ENCODE data around the gene RGS21.

DNA sequence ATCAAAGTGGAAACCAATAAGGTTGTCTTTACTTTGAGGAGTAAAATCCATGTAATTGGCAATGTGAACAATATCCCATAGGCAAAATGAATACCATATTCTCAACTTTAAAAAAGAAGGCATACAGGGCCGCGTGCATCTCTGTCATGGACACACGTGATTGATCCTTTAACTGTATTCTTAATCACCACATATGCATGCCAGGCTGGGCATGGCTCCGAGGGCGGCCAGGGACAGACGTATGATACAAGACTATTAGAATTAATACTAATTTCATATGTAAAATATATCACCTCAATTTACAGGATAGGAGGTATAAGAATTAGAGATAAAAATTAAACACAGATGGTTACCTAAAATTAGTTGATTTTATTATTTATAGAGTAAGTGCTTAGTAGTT, 11.2 kb downstream of the RGS21 start:
- TF ChIP-seq, protein P1, sequence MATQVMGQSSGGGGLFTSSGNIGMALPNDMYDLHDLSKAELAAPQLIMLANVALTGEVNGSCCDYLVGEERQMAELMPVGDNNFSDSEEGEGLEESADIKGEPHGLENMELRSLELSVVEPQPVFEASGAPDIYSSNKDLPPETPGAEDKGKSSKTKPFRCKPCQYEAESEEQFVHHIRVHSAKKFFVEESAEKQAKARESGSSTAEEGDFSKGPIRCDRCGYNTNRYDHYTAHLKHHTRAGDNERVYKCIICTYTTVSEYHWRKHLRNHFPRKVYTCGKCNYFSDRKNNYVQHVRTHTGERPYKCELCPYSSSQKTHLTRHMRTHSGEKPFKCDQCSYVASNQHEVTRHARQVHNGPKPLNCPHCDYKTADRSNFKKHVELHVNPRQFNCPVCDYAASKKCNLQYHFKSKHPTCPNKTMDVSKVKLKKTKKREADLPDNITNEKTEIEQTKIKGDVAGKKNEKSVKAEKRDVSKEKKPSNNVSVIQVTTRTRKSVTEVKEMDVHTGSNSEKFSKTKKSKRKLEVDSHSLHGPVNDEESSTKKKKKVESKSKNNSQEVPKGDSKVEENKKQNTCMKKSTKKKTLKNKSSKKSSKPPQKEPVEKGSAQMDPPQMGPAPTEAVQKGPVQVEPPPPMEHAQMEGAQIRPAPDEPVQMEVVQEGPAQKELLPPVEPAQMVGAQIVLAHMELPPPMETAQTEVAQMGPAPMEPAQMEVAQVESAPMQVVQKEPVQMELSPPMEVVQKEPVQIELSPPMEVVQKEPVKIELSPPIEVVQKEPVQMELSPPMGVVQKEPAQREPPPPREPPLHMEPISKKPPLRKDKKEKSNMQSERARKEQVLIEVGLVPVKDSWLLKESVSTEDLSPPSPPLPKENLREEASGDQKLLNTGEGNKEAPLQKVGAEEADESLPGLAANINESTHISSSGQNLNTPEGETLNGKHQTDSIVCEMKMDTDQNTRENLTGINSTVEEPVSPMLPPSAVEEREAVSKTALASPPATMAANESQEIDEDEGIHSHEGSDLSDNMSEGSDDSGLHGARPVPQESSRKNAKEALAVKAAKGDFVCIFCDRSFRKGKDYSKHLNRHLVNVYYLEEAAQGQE (IDR thresholded peaks at IDR 0.05; ENCODE audit: low read depth, low read length), result no peak
- TF ChIP-seq POLR2AphosphoS5 (IDR thresholded peaks at IDR 0.05; ENCODE audit: low read depth, low read length) (no peak), EP300 (IDR thresholded peaks at IDR 0.05; ENCODE audit: borderline replicate concordance in 1 of 2, low read depth in 1 of 2, low read length in 1 of 2) (no peak), NRF1 (IDR thresholded peaks at IDR 0.05; ENCODE audit: low read depth, low read length) (no peak), TAF1 (IDR thresholded peaks at IDR 0.05; ENCODE audit: borderline replicate concordance, low read depth, low read length) (no peak), RCOR1 (IDR thresholded peaks at IDR 0.05; ENCODE audit: low read length) (no peak), CHD2 (IDR thresholded peaks at IDR 0.05; ENCODE audit: low read length, partially characterized antibody) (no peak), EZH2phosphoT487 (IDR thresholded peaks at IDR 0.05; ENCODE audit: borderline replicate concordance, low read depth) (no peak)
- TF ChIP-seq, protein P2, sequence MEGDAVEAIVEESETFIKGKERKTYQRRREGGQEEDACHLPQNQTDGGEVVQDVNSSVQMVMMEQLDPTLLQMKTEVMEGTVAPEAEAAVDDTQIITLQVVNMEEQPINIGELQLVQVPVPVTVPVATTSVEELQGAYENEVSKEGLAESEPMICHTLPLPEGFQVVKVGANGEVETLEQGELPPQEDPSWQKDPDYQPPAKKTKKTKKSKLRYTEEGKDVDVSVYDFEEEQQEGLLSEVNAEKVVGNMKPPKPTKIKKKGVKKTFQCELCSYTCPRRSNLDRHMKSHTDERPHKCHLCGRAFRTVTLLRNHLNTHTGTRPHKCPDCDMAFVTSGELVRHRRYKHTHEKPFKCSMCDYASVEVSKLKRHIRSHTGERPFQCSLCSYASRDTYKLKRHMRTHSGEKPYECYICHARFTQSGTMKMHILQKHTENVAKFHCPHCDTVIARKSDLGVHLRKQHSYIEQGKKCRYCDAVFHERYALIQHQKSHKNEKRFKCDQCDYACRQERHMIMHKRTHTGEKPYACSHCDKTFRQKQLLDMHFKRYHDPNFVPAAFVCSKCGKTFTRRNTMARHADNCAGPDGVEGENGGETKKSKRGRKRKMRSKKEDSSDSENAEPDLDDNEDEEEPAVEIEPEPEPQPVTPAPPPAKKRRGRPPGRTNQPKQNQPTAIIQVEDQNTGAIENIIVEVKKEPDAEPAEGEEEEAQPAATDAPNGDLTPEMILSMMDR (IDR thresholded peaks at IDR 0.05), result no peak

All from SK-N-SH (cell line).